T-helper 2 cell treated with Interferon-gamma antibody and Interleukin-4, amounts not matched to agents 5 μg/mL and 100 μg/mL, for 36 hours (primary cell): ENCODE data around the gene MYLK4.

Source experiments
- DNase-seq: peaks from one replicate; pipeline ENCODE4 v3.0.0; 2021; ENCODE audit warnings: low spot score
- H3K27ac Mint-ChIP-seq: one replicate; pipeline ENCODE4 v1.8.0; 2021; ENCODE audit warnings: mild to moderate bottlenecking, mixed read lengths
- H3K27me3 Mint-ChIP-seq: one replicate; pipeline ENCODE4 v1.8.0; 2021; ENCODE audit warnings: low read depth, mixed read lengths
- H3K36me3 Mint-ChIP-seq: one replicate; pipeline ENCODE4 v1.8.0; 2021; ENCODE audit warnings: low read depth, mixed read lengths
- H3K4me1 Mint-ChIP-seq: one replicate; pipeline ENCODE4 v1.8.0; 2021; ENCODE audit warnings: low read depth, mixed read lengths
- H3K4me3 Mint-ChIP-seq: one replicate; pipeline ENCODE4 v1.8.0; 2022; ENCODE audit warnings: mild to moderate bottlenecking, moderate library complexity, mixed read lengths
- H3K9me3 Mint-ChIP-seq: one replicate; pipeline ENCODE4 v1.8.0; 2021; ENCODE audit warnings: mixed read lengths

MYLK4 gene

DNA sequence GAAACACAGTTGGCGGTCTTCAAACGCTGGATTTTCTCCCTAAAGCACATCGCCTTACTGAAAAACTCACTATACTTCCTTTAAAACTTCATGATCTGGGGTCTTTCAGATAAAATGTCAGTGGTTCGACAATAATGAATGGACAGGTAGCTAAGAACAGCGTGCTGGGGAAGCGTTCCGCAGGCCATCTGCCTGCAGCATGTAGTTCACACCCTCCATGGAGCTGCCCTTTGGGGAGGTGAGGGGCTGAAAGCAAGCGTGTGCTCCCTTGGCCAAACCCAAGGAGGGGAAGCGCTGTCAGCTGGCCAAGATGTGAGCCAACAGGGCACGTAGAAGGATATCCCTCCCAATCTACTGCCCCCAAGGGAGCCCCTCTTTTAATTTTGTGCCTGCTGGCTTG is 20.8 kb downstream of the MYLK4 start:
- Mint-ChIP-seq H3K27me3 (peaks cover 8% of the 10 kb centered on the region), H3K4me3 (no peak overlapping the region), H3K9me3 (no peaks in the 10 kb centered on the region), H3K27ac (no peak overlapping the region), H3K4me1 (peaks cover 3% of the 10 kb centered on the region), H3K36me3 (no peaks in the 10 kb centered on the region)
- DNase-seq = no peak

DNA sequence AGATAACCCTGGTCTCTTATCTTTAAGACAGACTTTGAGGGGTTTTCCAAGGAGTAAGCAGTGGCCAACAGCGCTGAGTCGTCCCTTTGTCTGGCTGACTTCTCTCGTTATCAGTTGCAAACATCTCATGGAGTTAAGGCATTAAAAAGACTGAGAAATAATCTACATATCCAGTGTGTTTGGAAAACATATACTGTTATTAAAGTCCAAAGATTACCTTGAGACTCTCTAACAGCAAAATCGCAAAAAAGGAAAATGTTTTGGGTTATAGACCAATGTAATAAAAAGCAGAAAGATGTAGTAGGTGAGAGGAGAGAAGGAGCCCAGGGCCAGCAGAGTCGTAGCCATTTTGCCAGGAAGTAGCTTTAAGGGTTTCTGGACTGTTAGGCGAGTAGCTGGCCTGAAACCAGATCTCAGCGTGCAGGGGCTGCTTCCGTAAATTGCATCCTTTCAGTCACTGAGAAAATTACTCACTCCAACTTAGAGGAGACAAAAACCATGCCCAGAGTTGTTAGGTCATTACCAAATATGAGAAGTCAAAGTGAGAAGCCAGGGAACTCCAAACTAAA is 24.6 kb downstream of the MYLK4 start:
- Mint-ChIP-seq H3K27ac (no peak overlapping the region), H3K9me3 (no peaks in the 10 kb centered on the region), H3K36me3 (no peaks in the 10 kb centered on the region), H3K4me1 (no peaks in the 10 kb centered on the region), H3K27me3 (peaks cover 7% of the 10 kb centered on the region), H3K4me3 (no peak overlapping the region)
- no peak for DNase-seq

DNA sequence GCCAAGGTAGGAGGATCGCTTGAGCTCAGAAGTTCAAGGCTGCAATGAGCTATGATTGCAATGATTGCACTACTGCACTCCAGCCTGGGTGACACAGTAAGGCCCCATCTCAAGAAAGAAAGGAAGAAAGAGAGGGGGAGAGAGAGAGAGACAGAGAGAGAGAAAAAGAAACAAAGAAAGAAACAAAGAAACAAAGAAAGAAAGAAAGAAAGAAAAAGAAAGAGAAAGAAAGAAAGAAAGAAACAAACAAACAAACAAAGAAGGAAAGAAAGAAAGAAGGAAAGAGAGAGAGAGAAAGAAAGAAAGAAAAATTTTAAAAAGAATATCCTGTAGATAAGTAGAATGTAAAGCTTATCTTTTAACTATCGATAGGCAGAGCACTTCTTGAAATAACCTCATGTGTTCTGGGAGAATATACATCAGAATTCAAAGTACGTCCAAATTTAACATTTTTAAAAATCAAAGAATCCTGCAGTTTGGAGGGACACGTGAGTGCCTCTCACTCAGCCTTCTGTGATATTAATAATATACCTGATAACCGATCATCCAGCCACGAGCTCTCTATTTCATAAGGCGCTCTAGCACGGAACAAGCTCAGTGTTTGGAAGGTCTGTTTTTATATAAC is 25.2 kb downstream of the MYLK4 start:
- DNase-seq = no peak
- Mint-ChIP-seq H3K4me3 (no peak overlapping the region), H3K9me3 (no peaks in the 10 kb centered on the region), H3K27ac (no peak overlapping the region), H3K4me1 (no peaks in the 10 kb centered on the region), H3K36me3 (no peaks in the 10 kb centered on the region), H3K27me3 (peaks cover 7% of the 10 kb centered on the region)

DNA sequence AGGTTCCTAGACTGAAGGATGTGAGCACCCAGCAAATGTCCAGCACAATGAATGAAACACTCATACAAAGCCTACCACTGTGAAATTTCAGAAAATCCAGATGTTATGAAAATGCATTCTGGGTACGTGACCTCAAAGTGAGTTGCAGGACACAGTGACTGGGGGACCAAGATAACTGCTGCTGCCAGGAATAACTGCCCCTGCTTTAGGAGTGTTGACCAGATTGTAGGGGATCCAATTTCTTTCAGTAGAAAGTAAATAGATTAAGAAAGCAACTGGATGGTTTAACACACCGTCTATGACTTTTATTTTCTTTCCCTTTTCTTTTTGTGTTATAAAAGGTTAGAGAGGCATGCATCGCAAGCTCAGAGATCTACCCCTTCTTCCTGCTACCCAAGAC is 29.5 kb downstream of the MYLK4 start:
- DNase-seq = no peak
- Mint-ChIP-seq H3K4me3 (no peak overlapping the region), H3K27ac (no peak overlapping the region), H3K4me1 (no peaks in the 10 kb centered on the region), H3K9me3 (no peaks in the 10 kb centered on the region), H3K36me3 (no peaks in the 10 kb centered on the region), H3K27me3 (peaks cover 11% of the 10 kb centered on the region)

GRCh38 chr6:2719093-2719455 is 31.6 kb downstream of the MYLK4 start:
- no peak for DNase-seq
- Mint-ChIP-seq H3K36me3 (no peaks in the 10 kb centered on the region), H3K4me3 (no peak overlapping the region), H3K27me3 (peaks cover 7% of the 10 kb centered on the region), H3K9me3 (no peaks in the 10 kb centered on the region), H3K4me1 (no peaks in the 10 kb centered on the region), H3K27ac (no peak overlapping the region)

- Mint-ChIP-seq H3K4me1 (no peaks in the 10 kb centered on the region), H3K9me3 (no peaks in the 10 kb centered on the region), H3K27ac (no peak overlapping the region), H3K36me3 (no peaks in the 10 kb centered on the region), H3K4me3 (no peak overlapping the region), H3K27me3 (peaks cover 7% of the 10 kb centered on the region)
- no peak for DNase-seq
Measured at GRCh38 chr6:2718334-2719092, 32.2 kb downstream of the MYLK4 start.

GRCh38 chr6:2716936-2717700 is 33.6 kb downstream of the MYLK4 start:
- no peak overlapping the region for H3K4me3 Mint-ChIP-seq
- H3K36me3 Mint-ChIP-seq = no peaks in the 10 kb centered on the region
- H3K4me1 Mint-ChIP-seq = no peaks in the 10 kb centered on the region
- no peak overlapping the region for H3K27ac Mint-ChIP-seq
- peaks cover 7% of the 10 kb centered on the region for H3K27me3 Mint-ChIP-seq
- peaks cover 3% of the 10 kb centered on the region for H3K9me3 Mint-ChIP-seq
- DNase-seq = no peak

GRCh38 chr6:2715737-2716136 is 35.0 kb downstream of the MYLK4 start:
- H3K4me3 Mint-ChIP-seq = no peak overlapping the region
- H3K36me3 Mint-ChIP-seq = no peaks in the 10 kb centered on the region
- H3K4me1 Mint-ChIP-seq = no peaks in the 10 kb centered on the region

GRCh38 chr6:2714111-2714895 is 36.4 kb downstream of the MYLK4 start:
- H3K4me3 Mint-ChIP-seq = no peak overlapping the region
- H3K36me3 Mint-ChIP-seq = peaks cover 1% of the 10 kb centered on the region
- H3K9me3 Mint-ChIP-seq = peaks cover 20% of the 10 kb centered on the region
- DNase-seq = no peak
- H3K4me1 Mint-ChIP-seq = no peaks in the 10 kb centered on the region
- H3K27me3 Mint-ChIP-seq = peaks cover 5% of the 10 kb centered on the region
- H3K27ac Mint-ChIP-seq = no peak overlapping the region

More at GRCh38 chr6:2715737-2716136, 35.0 kb downstream of the MYLK4 start:
- DNase-seq = no peak
- H3K27ac Mint-ChIP-seq = no peak overlapping the region
- peaks cover 11% of the 10 kb centered on the region for H3K9me3 Mint-ChIP-seq
- H3K27me3 Mint-ChIP-seq = peaks cover 5% of the 10 kb centered on the region

- Mint-ChIP-seq H3K4me3 (no peak overlapping the region), H3K4me1 (no peaks in the 10 kb centered on the region), H3K27me3 (peaks cover 2% of the 10 kb centered on the region), H3K36me3 (peaks cover 1% of the 10 kb centered on the region), H3K27ac (no peak overlapping the region), H3K9me3 (peaks cover 26% of the 10 kb centered on the region)
- DNase-seq = no peak
Measured at GRCh38 chr6:2713473-2714110, 37.1 kb downstream of the MYLK4 start.

DNA sequence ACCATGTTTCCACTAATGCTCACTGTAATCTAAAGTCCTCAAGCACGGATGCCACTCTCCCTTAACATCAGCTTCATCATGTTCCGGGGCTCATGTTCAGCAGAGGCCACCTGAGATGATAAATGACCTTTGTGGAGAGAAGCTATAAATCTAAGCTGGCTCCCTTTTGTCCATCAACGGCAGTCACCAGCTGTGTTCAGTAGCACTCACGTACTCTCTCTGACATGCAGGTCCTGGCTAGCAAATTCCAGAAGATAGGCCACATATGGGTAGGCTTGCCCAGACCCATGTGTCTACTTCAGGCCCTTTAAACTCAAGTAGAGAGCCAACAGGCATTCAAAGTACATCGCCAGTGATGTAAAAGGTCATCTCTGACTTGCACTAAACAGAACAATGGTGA is 38.6 kb downstream of the MYLK4 start:
- Mint-ChIP-seq H3K9me3 (peaks cover 26% of the 10 kb centered on the region), H3K27ac (no peak overlapping the region), H3K4me3 (no peak overlapping the region), H3K36me3 (peaks cover 1% of the 10 kb centered on the region), H3K4me1 (no peaks in the 10 kb centered on the region), H3K27me3 (peaks cover 4% of the 10 kb centered on the region)
- no peak for DNase-seq

- Mint-ChIP-seq H3K27ac (no peak overlapping the region), H3K4me3 (no peak overlapping the region), H3K4me1 (no peaks in the 10 kb centered on the region), H3K27me3 (peaks cover 8% of the 10 kb centered on the region), H3K9me3 (peaks cover 26% of the 10 kb centered on the region), H3K36me3 (peaks cover 1% of the 10 kb centered on the region)
- DNase-seq = no peak
Measured at GRCh38 chr6:2710412-2710811, 40.3 kb downstream of the MYLK4 start.

DNA sequence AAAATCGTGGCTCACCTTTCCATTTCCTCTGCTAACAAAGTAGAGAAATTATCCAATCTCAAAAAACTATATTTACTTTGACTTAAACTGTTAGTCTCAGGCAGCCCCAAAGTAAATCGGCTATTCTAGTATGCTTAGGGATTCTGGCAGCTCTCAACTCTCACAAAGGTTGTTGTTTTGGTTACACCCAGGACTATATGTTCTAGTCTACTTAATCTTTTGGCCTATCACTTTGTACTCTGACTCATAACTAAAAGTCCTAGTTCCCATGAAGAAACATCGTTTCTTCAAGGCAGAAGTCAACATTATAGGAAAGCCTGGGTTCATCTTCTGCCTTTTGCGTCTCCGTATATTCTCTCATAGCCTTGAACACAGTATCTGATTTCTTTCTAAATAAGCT is 42.3 kb downstream of the MYLK4 start:
- no peaks in the 10 kb centered on the region for H3K4me1 Mint-ChIP-seq
- H3K27ac Mint-ChIP-seq = no peak overlapping the region
- H3K4me3 Mint-ChIP-seq = no peak overlapping the region
- peaks cover 18% of the 10 kb centered on the region for H3K27me3 Mint-ChIP-seq
- peaks cover 26% of the 10 kb centered on the region for H3K9me3 Mint-ChIP-seq
- no peak for DNase-seq
- peaks cover 1% of the 10 kb centered on the region for H3K36me3 Mint-ChIP-seq
